Measurements from ENCODE around the gene ATG5. TPM values are rescaled to one million over a fixed set of nuclear protein-coding genes. Genes with fewer than 3 reads are reported as not detected.

ATG5 gene
- total and polyA plus RNA-seq, 9 of the 15 experiments (the other 6 are each of a cell fraction or from before 2014, with no cell fraction given), result 29.0 to 80.0 (median 53.2) TPM

- in situ Hi-C loops (cut with MboI), result no loop called here
These were observed 3.6 kb downstream of the ATG5 start for GRCh38 chr6:106321940-106322339.

GRCh38 chr6:106318851-106319250 is 6.7 kb downstream of the ATG5 start:
- Histone ChIP-seq H3K27ac (ENCODE audit: extremely low read depth, low read depth, low read length) (no peak overlapping the region), H3K4me1 (replicated peaks in 1 of 2; ENCODE audit: control insufficient read depth in 2 of 2, insufficient read depth in 2 of 2, low read length in 2 of 2) (peaks cover 16 to 40% of the 10 kb centered on the region in 2 experiments), H3K36me3 (ENCODE audit: control insufficient read depth, insufficient read depth, low read length) (peaks cover 50% of the 10 kb centered on the region), H2AFZ (ENCODE audit: low read depth, low read length) (no peak overlapping the region), H3K4me2 (ENCODE audit: insufficient read depth, low read length) (no peak overlapping the region), H3K9me1 (ENCODE audit: control insufficient read depth, insufficient read depth, low read length) (no peaks in the 10 kb centered on the region), H4K20me1 (replicated peaks; ENCODE audit: control insufficient read depth, insufficient read depth, low read length) (0 out of 2 replicates have a peak, but pooled peaks cover 5% of the 10 kb centered on the region), H3K9me3 (replicated peaks; ENCODE audit: control insufficient read depth, insufficient read depth, low read depth, low read length) (0 out of 2 replicates have a peak, but pooled peaks cover 3% of the 10 kb centered on the region), H3K9ac (ENCODE audit: insufficient read depth in 1 of 2, low read depth in 2 of 2, low read length in 2 of 2) (no peak overlapping the region), H3K27me3 (ENCODE audit: control insufficient read depth in 2 of 2, insufficient read depth in 2 of 2, low read length in 2 of 2) (no peaks in the 10 kb centered on the region), H3K79me2 (ENCODE audit: control insufficient read depth, insufficient read depth, low read length) (peaks cover 97% of the 10 kb centered on the region), H3K4me3 (no peak overlapping the region)
- DNase-seq (ENCODE audit: extremely low read depth in 1 of 4, low spot score in 3 of 4), result no peak
- in situ Hi-C loops (cut with MboI) (no loop called here), intact Hi-C loops (cut with micrococcal nuclease) (loop anchor here (10.0 kb wide), 1 partner anchor 504 kb away; no protein-coding TSS in a partner anchor)
- CTCF ChIA-PET (ENCODE audit: low intra/inter-chr PET ratio), result no interaction called here
- FAIRE-seq, result no peak
- POLR2A ChIA-PET, result no interaction called here
- BruUV-seq (replicated peaks), result no TSS peak
- no peak for ATAC-seq
- TF ChIP-seq RBFOX2 (IDR thresholded peaks at IDR 0.05; ENCODE audit: low read depth, low read length) (no peak), ZNF592 (IDR thresholded peaks at IDR 0.05) (0 out of 2 replicates have a peak, but pooled peaks have one; percentile 28)

More at GRCh38 chr6:106321940-106322339, 3.6 kb downstream of the ATG5 start:
- no peak overlapping the region for H2AFZ ChIP-seq (ENCODE audit: low read depth, low read length)
- FAIRE-seq (no peak), ATAC-seq (no peak), DNase-seq (ENCODE audit: extremely low read depth in 1 of 4, low spot score in 3 of 4) (no peak)
- H3K9me3 ChIP-seq (replicated peaks; ENCODE audit: control insufficient read depth, insufficient read depth, low read depth, low read length), result 0 out of 2 replicates have a peak, but pooled peaks cover 3% of the 10 kb centered on the region
- 0 out of 2 replicates have a peak, but pooled peaks cover 5% of the 10 kb centered on the region for H4K20me1 ChIP-seq (replicated peaks; ENCODE audit: control insufficient read depth, insufficient read depth, low read length)
- H3K9me1 ChIP-seq (ENCODE audit: control insufficient read depth, insufficient read depth, low read length), result no peaks in the 10 kb centered on the region
- ChIA-PET CTCF (ENCODE audit: low intra/inter-chr PET ratio) (no interaction called here), POLR2A (interaction anchor here (2.0 kb wide), 1 partner anchor 9 kb away, joined by 10 read pairs; no protein-coding TSS in a partner anchor)
- H3K36me3 ChIP-seq (ENCODE audit: control insufficient read depth, insufficient read depth, low read length), result peaks cover 30% of the 10 kb centered on the region
- H3K27me3 ChIP-seq (ENCODE audit: control insufficient read depth in 2 of 2, insufficient read depth in 2 of 2, low read length in 2 of 2), result no peaks in the 10 kb centered on the region
- no peak overlapping the region for H3K27ac ChIP-seq (ENCODE audit: extremely low read depth, low read depth, low read length)
- no peak overlapping the region for H3K4me2 ChIP-seq (ENCODE audit: insufficient read depth, low read length)
- no peak overlapping the region for H3K4me3 ChIP-seq
- intact Hi-C loops (cut with micrococcal nuclease), result loop anchor here (10.0 kb wide), 1 partner anchor 793 kb away; the partner anchor contains the start of gene BEND3
- H3K4me1 ChIP-seq (replicated peaks in 1 of 2; ENCODE audit: control insufficient read depth in 2 of 2, insufficient read depth in 2 of 2, low read length in 2 of 2), result peaks cover 15 to 20% of the 10 kb centered on the region in 2 experiments
- TF ChIP-seq DACH1 (IDR thresholded peaks at IDR 0.05; ENCODE audit: partially characterized antibody), result no peak
- no peak for TF ChIP-seq SMARCA5 (IDR thresholded peaks at IDR 0.05)
- TF ChIP-seq TRIM24 (IDR thresholded peaks at IDR 0.05), result peak; percentile 50 to 74
- TF ChIP-seq CEBPG (CRISPR knock-in tag; IDR thresholded peaks at IDR 0.05), result no peak
- TF ChIP-seq CEBPG (tag; conservative IDR thresholded peaks at IDR 0.05 in 1 of 2, IDR thresholded peaks at IDR 0.05 in 1 of 2), result peak; percentile 16 to 63; a peak in 2 of 4 replicates
- TF ChIP-seq TRIM28 (IDR thresholded peaks at IDR 0.05), result no peak
- TF ChIP-seq ATF7 (IDR thresholded peaks at IDR 0.05), result no peak
- TF ChIP-seq ZNF316 (IDR thresholded peaks at IDR 0.05), result peak; percentile 53
- TF ChIP-seq NRF1 (conservative IDR thresholded peaks at IDR 0.05 in 1 of 2, IDR thresholded peaks at IDR 0.05 in 1 of 2), result no peak
- TF ChIP-seq CEBPB (tag; IDR thresholded peaks at IDR 0.05), result peak; percentile 79
- H3K79me2 ChIP-seq (ENCODE audit: control insufficient read depth, insufficient read depth, low read length), result peaks cover 84% of the 10 kb centered on the region
- 95% methylated on average over 4 of the region's 4 CpGs for WGBS (ENCODE audit: insufficient coverage, low coverage, missing lambda C conversion rate)
- no TSS peak for BruUV-seq (replicated peaks)
- no peak overlapping the region for H3K9ac ChIP-seq (ENCODE audit: insufficient read depth in 1 of 2, low read depth in 2 of 2, low read length in 2 of 2)

Measured in K562 (cell line).